Activated CD4-positive, alpha-beta T cell treated with anti-CD3 and anti-CD28 coated beads, Interleukin-2, Interleukin-4, amounts not matched to agents 100 ng/mL and 50 ng/mL, durations not matched to agents 16 hours and 8 hours (primary cell): ENCODE results near the gene ADAMTS10.
"Not testable (repeated sequence)": the region's sequence is repeated elsewhere in the genome, so short reads cannot be mapped to it uniquely, and the experiment has no call there.

Source experiments
- DNase-seq: peaks from one replicate; pipeline ENCODE4 v3.0.0-alpha.2; 2020; ENCODE audit warnings: low spot score

The ADAMTS10 gene

DNA sequence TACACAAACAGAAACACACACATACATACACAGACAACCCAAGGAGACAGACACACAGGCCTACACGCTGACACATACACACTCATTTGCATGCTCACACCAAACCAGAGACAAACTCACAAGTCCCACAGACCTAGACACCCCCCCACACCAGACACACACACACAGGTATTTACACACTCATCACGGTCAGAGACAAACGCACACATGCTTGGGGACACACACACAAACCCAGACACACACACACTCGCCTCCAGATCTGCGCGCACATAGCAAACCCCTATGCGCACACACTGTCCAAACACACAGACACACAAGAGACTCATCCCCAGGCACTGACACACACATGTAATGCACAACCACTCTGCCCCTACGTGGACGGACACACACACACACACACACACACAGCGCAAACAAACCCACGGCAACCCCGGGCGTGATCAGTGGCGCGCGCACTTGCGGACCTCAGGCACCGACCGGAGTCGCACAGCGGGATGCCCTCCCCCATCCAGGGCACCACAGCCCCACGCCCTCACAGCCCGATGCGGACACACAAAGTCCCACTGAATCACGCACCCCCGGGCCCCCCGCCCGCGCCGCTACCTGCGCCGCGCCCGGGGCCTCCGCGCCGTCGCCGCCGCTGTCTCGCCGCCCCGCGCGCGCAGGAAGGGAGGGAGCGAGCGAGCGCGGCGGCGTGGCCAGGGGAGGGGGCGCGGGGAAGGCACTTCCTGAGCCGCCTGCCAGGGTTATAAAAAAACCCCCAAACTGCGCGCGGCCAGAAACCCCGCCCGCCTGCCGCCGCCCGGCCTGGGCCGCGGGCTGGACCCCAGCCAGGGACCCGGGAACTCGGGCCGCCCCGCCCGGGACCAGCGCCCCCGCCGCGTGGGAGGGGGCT lies at the start of gene ADAMTS10:
Gene ADAMTS10 (minus strand): TSS at position 675 of the 895 bp plus-strand sequence. CDS start 5,005 bp downstream, outside the sequence.
- no peak for DNase-seq

DNA sequence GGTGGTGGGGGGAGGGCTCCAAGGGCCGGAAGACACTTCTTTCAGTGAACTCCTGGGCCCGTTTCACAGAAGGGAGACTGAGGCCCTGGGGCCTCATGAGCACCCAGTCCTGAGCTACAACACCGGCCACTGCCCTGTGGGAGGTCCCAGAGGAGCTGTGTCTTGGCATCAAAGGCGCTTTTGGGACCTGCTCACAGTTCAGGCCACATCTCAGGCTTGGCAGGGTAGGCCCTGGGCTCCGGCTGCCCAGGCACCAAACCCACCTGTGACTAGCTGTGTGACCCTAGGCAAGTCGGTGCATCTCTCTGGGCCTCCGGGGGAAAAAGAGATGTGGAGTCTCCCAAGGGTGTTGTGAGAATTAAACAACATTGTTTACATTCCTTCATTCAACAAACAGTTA lies 49.4 kb upstream of the ADAMTS10 start:
- no peak for DNase-seq

DNA sequence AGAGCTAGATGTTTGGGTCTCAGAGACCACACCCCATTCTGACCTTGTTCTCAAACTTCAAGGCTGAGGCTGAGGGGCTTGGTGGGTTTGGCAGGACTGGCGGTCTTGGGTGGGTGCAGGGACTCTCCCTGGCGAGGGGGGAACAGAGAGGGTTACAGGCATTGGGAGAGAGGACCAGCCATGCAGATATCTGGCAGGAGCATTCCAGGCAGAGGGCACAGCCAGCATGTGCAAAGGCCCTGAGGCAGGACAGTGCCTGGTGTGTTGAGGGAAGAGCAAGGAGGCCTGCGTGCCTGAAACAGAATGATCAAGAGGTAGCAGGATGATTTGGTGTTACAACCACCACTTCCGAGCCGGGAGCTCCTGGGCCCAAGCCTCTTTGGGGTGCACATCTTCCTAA lies 47.4 kb upstream of the ADAMTS10 start:
- no peak for DNase-seq

DNA sequence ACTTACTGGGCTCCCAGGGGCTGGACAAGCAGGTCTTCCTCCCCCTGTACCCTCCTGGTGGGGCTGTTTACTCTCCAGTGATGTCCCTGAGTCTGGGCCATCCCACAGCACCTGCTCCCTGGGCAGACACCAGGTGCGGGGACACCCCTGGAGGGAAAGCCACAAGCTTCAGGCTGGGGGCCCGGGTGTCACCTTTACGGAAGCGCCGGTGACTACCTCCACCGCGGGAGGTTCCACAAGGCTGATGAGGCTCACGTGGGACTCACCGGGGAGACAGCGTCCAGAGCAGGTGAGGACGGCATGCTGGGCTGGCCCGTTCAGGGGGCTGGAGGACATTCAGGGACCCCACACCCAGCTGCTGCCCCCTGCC lies 44.8 kb upstream of the ADAMTS10 start:
- DNase-seq, result no peak

DNA sequence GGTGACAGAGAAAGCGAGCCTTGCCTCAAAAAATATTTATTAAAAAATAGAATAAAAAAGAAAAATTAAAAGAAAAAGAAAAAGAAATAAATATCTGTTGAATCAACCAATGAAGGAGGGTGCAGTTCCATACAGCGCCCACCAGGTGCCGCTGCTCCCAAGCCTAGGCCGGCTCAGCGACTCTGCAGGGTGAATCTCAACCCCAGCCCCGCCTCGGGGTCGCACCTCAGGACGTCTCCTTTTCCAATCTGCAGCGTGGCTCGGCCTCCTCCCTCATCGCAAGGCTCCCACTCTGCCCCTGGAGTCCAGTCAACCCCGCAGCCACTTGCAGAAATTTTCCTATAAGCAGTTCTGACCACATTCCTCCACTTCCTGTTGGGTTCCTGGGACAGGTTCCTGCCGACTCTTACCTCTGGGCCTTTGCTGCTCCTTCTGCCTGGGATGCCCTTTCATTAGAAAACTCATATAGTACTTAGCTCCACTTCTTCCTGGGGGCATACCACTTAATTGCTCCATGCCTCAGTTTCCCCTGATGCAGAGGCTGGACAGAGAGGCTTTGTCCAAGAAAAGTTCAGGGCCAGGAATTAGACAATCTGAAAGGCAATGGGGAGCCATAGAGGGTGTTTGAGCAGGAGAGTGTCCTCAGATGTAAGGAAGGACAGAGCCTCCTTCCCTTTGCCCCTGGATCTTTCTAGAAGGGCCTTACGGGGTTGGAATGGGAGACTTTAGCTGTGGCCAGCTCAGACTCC lies 44.2 kb upstream of the ADAMTS10 start:
- DNase-seq, result peak; percentile 58

DNA sequence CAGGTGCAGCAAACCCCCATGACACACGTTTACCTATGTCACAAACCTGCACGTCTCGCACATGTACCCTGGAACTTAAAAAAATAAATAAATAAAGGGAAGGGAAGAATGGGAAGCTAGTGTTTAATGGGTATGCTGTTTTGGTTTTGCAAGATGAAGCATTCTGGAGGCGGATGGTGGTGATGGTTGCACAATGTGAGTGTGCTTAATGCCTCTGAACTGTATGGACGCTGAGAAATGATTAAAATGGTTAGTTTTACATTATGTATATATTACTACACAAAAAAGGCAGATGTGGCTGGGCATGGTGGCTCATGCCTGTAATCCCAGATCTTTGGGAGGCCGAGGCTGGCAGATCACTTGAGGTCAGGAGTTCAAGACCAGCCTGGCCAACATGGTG lies 37.7 kb upstream of the ADAMTS10 start:
- no peak for DNase-seq

DNA sequence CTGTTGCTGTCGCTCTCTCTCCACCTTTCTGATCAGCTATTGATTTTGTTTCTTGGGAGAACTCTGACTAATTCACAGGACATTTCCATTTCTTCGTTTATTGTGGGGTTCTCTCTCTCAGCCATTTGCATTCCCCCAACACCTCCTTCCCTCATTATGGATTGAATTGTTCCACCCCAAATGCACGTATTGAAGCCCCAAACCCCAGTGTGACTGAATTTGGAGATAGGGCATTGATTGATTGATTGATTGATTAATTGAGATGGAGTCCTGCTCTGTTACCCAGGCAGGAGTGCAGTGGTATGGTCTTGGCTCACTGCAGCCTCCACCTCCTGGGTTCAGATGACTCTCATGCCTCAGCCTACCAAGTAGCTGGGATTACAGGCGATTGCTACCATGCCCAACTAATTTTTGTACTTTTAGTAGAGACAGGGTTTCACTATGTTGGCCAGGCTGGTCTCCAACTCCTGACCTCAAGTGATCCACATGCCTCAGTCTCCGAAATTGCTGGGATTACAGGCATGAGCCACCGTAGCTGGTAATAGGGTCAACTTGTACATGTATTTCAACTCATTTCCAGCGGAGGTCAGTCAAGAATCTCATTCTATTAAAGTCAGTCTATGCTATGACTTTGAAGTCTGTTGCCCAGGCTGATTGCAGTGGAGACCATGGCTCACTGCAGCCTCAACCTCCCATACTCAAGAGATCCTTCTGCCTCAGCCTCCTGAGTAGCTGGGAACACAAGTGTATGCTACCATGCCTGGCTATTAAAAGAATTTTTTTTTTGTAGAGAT lies 33.5 kb upstream of the ADAMTS10 start:
- no peak for DNase-seq

DNA sequence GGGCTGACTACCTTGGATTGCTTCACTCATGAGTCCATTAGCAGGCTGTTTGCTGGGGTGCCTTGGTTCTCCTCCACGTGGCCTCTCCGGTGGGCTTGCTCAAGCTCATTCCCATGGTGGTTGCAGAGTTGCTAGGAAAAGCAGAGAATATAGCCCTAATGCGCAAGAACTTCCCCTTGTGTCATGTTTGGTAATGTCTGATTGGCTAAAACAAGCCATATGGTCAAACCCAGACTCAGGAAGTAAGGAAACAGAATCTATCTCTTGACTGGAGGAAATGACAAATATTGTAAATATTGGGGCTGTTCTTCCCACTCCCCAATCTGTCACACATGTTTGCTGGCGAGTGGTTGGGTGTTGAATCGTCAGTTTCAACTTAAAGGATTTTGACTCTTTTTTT lies 32.0 kb upstream of the ADAMTS10 start:
- DNase-seq, result no peak

DNA sequence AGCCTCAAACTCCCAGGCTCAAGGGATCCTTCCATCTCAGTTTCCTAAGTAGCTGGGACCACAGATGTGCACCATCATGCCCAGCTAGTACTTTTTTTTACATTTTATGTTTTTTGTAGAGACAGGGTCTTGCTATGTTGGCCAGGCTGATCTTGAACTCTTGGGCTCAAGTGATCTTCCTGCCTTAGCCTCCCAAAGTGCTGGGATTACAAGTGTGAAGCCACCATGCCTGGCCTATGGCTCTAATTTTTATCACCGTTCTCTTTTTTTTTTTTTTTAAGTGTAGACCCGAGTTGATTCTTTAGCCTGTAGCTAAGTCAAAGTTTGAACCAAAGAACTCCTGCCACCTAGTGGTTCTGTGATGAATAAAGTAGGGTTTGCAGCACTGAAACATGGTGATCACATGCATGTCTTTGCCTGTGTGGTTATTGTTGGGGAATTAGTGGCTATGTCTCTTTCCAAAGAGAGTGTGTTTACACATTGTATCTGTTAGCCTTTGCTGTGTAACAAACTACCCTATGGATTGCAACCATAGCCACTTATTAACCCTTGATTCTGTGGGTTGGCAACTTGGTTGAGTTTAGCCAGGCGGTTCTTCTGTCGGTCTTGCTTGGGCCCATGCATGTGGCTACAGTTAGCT lies 31.5 kb upstream of the ADAMTS10 start:
- DNase-seq, result peak; percentile 31

DNA sequence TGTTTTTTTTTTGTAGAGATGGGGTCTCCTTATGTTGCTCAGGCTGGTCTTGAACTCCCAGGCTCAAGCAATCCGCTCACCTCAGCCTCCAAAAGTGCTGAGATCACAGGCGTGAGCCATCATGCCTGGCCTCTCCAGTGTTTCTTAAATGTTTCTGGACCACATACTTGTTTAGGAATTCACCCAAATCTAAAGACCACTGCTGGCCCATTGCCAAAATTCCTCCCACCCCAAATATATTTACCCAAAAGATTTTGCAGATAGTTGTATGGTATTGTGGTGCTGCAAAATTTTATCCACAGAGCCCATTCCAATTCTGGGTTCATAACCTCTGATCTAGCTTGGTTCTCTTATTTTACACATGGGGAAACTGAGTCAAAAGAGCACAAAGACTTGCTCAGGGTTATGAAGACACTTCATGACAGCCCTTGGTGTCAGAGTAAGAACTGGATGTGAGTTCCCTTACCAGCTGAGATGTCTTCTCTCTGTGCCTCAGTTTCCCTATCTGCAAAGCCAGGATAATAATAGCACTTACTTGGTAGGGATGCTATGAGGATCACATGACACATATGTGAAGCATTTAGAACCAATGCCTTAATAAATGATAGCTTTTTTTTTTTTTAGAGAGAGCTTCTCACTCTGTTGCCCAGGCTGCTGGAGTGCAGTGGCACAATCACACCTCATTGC lies 30.8 kb upstream of the ADAMTS10 start:
- no peak for DNase-seq

DNA sequence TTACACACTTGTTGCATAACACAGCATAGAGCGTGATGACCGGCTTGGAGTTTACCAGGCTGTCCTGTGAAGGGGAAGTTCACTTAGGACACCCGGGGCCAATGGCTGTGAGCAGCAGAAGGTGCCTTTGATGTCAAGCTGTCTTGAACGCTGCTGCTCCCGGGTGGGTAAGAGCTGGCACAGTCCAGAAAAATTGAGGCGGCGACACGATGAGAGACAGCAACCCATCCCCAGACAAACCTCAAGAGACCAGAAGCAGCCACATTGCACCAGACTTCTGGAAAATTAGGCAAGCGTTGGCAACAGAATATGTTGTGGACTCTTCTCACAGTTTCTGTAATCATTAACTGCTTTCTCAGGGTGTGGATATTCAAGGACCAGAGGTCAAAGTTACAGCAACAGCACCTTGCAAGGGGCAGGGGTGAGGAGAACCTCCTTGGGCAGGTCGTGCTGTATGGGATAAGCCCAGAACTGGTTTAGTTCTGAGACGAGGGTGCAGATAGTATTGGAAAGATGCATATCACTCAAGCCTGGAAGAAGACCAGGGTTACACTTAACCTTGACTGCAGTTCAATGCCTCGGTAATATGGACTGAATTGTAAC lies 30.0 kb upstream of the ADAMTS10 start:
- DNase-seq, result no peak

DNA sequence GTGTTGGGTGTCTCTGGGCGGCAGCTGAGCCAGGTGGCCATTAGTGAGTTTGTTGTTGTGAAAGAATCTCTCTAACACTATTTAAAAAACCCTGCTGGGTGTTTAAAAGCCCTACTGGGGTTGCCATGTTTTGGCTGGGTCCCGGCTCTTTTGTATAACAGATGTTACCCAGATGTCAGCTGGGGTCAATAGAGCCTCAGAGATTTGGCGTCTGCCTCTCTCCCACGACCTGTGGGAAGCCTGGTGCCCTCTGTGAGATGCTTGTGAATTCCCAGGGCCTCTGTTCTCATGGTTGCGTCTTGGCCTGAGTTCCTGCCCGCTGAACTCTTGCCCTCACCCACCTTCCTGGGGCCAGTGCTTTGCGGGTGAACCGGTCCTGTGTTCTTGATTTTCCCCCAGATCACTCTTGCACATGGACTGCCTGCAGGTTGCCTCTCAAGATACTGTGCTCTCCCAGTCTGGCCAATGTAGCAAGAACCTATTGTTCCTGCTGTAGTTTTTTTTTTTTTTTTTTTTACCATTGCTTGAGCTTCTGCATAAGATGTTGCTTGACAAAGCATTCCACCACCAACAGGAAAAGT lies 29.4 kb upstream of the ADAMTS10 start:
- no peak for DNase-seq

DNA sequence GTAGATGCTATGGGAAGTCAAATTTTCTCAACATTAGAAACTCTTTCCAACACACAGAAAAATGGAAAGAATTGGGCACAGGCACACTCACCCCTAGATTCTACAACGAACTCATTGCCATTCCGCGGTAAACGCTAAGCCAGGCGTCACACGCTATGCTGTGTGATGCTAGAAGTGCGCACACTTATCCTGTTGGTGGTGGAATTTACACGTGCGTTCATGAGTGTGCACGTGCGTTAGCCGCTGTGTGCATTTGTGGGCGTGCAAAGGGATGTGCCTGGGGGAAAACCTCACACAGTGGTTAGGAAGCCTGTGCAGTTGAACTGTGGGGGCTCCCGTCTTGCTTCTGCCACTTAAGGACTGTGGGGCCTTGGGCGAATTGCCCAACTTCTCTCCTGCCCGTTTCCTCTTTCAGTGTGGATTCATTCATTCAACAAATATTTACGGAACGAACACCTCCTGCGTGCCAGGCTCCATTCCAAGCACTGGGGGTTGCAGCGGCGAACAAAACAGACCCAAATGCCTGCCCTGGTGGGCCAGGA lies 27.6 kb upstream of the ADAMTS10 start:
- DNase-seq, result no peak

DNA sequence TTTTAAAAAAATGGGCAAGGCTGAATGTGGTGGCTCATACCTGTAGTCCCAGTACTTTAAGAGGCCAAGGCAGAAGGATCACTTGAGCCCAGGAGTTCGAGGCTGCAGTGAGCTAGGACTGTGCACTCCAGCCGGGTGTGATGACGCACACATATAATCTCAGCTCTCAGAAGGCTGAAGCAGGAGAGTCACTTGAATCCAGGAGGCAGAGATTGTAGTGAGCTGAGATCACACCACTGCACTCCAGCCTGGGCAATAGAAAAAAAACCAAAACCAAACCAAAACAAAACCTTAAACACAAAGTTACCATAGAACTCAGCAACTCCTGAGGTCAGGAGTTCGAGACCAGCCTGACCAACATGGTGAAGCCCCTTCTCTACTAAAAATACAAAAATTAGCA lies 26.6 kb upstream of the ADAMTS10 start:
- DNase-seq, result not testable (repeated sequence)

DNA sequence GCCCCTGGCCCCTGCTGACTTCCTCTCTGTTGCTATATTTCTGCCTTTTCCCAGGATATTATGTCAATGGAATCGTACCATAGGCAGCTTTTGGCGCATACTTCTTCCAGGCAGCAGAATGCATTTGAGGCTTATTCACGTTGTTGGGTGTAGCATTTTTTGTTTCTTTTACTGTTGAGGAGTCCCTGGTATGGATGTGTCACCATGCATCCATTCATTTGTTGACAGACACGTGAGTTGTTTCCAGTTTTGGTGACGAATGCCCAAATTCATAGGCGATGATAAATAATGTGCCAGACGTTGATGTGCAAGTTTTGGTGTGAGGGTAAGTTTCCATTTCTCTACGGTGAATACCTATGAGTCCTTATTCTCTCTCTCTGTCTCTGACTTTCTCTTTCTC lies 24.9 kb upstream of the ADAMTS10 start:
- DNase-seq, result no peak

DNA sequence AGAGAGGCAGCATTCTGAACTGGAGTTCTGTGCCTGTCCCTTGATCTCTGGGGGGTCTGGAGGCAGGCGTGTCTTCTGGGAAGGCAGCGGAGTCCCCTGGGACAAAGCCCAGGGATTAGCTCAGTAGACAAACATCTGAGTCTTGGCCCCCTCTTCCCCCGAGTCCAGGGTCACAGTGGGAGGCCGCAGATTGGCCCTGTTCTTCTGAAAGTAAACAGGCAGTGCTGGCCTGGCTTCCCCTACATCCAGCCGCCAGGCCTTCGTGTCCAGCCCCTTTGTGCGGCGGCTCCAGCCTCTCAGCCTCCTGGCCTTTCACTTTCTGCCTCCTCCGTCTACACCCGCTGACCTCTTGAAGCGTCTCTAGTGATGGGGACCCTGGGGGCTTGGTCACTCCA lies 20.9 kb upstream of the ADAMTS10 start:
- DNase-seq, result no peak

DNA sequence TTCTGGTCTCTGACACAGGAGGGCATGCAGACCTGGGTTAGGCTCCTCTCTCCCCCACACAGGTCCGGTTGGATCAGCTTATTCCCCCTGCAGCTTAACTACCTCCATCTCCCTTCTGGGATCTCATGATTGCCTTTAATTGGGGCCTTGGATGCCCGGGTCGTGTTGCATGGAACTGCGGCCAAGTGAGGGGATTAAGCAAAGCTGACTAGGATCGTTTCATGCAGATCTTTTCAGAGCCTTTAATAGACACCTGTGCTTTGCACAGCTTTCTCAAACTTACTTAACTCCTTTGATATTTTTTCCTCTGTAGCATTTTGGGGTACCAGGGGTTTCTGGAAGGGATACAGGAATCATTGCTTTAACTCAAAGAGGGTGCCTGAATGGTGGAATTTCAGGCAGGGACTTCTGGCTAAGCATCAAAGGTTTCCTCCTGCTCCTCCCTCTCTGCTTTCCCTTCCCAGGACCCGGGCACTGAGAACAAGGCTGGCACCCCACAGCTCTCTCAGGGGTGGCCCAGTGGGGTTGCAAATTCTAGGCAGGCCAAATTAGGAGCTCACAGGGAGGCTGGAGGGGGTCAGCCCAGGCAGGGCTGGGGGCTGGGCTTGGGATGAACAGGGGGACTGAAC lies 20.4 kb upstream of the ADAMTS10 start:
- DNase-seq, result no peak

DNA sequence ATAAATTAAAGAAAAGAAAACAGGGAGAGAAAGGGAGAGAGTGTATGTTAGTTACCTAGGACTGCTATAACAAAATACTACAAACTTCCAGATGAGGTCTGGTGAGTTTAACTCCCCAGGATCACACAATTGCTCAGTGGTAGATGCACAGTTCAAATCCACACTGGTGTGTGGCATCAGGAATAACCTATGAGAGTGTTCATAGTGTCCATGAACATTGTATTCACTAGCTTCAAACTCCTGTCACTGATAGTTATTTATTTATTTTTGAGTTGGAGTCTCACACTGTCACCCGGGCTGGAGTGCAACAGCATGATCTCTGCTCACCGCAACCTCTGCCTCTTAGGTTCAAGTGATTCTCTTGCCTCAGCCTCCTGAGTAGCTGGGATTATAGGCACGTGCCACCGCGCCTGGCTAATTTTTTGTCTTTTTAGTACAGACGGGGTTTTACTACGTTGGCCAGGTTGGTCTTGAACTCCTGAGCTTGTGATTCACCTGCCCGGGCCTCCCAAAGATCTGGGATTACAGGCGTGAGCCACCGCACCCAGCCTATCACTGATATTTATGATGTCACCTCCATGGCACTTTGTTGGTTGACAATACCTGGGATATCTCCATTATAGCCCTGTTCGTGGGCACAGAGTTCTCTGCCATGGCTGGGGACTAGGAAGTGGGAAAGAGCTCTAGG lies 19.6 kb upstream of the ADAMTS10 start, which contains the start of gene NFILZ:
Gene NFILZ (plus strand): TSS at position 638 of the 688 bp plus-strand sequence. CDS start 46,133 bp downstream, outside the sequence.
- no peak for DNase-seq

DNA sequence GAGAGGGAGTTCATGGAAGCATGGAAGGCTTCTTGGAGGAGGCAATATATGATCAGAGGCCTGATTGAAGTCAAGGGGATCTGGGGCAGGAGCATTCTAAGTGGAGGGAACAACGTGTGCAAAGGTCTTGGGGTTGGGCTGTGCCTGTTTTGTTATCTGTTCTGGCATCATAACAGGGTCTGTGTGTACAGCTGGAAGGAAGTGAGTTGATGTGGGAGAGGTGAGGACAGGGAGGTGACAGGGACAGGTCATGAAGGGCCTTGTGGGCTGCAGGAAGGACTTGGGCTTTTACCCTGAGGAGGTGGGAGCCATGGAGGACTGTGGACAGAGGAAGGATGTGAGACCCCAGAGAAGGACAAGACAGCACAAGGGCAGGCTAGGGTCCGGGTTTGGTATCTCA lies 18.7 kb upstream of the ADAMTS10 start:
- DNase-seq, result no peak
